Hindlimb muscle (tissue), 1 donor: ENCODE results near the gene WDSUB1. TPM values are rescaled to one million over a fixed set of nuclear protein-coding genes. Genes with fewer than 3 reads are reported as not detected.

Source experiments
- DNase-seq: peaks from one replicate; pipeline ENCODE4 v3.0.0-alpha.2; 2013
- polyA plus RNA-seq: library from polyadenylated mRNA; unstranded; fragments of 120-200 nt; gene quantifications from one replicate; pipeline ENCODE4 v1.2.1, GENCODE V29; 2013; ENCODE audit not compliant: insufficient read length

WDSUB1 gene
- polyA plus RNA-seq, 1 donor, result 8.9 TPM

DNA sequence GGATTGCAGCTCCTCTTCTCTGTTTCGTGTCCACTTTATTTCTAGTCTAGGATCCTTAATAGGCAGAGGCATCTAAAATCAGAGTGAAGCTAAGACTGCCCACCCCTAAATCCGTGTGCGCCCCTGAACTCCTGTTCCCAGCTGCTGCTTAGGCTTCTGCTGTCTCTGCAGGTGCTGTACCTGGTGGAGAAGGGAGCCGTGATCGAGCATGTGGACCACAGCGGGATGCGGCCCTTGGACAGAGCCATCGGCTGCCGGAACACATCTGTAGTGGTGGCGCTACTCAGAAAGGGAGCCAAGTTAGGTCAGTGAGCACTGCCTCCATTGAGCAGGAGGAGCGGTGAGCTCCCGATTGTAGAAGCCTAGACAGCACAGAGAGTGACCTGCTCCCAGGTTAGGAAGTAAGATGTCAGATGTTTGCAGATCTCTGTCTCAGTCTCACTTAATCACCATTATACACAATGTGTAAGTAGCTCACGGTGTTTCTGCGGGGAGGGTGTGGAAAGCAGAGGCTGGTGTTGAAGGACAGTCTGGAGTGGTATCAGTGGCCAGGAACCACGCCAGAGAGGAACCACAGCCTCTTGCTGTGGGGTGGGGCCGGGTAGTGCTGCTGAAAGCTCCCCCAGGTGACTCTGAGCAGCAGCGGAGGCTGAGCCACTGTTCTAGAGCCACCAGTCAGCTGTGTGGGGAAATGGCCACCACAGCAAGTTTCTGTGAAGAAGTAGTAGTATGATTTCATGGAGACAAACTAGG is 62.3 kb downstream of the WDSUB1 start:
- no peak for DNase-seq

DNA sequence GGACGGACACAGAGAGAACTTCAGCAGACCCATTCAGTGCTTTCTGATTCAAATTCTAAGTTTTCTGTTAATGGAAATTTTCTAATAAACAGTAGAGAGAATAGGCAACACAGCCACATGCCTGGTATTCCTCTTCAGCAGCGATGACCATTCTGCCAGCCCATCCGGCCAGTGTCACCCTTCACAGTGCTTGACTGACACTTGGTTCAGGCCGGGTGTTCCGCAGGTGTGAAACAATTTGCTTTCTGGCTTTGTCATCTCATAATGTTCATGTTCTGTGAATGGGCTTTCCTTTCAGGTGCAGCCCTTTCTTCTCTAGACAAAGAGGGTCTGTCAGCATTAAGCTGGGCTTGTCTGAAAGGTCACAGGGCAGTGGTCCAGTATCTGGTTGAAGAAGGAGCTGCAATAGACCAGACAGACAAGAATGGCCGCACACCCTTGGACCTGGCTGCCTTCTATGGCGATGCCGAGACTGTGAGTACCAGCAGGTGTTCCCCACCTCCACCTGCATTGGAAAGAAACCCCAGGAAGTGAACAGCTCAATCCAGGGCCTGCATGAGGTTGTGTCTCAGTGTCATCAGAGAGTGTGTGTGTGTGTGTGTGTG is 67.0 kb downstream of the WDSUB1 start:
- no peak for DNase-seq

DNA sequence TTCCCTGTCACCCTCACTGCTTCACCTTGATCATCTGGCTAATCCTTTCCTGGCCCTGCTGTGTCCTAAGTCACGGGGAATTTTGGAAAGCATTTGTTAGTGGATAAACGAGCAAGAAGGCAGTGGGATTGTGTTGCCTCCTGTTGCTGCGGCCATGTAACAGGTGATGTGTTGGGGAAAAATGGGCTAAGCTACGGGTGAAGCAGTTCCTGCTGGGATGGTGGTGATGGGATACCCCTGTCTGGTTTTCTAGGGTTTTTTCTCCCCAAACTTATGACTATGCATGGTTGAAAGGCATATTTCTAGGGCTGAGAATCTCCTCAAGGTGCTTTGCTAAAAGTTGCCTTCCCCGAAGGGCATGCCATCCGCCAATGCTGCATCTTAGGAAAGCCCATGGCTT is 68.1 kb downstream of the WDSUB1 start:
- no peak for DNase-seq

DNA sequence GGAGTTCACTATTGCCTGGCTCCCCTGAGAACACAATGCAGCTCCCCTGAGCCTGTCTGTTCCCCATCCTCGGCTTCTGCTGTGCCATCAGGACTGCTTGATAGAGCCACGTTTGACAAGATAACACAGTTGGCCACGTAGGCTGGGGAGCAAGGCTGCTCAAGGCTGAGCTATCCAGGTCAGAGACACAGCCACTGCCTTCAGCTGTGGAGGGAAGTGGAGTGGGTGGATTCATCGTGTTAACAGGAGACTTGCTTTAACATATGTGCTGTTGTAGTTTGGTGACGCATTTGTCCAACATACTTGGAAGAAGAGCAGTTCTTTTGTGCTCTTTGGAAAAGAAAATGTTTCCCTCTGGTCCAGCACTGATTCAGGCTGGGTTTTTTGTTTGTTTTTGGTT is 68.8 kb downstream of the WDSUB1 start:
- no peak for DNase-seq

DNA sequence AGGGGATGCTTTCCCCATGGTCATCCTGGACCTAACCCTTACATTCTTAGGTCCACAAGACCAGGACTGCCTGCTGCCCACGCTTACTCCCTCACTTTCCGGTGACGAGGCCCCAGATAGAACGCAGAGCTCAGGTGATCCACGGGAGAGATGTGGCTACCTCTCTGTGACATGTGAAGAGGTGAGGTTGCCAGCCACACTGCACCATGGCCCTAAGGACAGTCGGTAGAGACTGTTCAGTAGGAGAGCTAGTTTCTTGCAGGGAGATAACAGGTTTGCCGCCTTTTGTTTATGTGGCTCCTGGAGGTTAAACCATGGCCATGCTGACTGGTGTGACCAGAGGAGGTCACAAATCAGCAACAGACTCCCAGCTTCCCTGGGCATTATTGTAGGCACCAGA is 71.4 kb downstream of the WDSUB1 start:
- no peak for DNase-seq

DNA sequence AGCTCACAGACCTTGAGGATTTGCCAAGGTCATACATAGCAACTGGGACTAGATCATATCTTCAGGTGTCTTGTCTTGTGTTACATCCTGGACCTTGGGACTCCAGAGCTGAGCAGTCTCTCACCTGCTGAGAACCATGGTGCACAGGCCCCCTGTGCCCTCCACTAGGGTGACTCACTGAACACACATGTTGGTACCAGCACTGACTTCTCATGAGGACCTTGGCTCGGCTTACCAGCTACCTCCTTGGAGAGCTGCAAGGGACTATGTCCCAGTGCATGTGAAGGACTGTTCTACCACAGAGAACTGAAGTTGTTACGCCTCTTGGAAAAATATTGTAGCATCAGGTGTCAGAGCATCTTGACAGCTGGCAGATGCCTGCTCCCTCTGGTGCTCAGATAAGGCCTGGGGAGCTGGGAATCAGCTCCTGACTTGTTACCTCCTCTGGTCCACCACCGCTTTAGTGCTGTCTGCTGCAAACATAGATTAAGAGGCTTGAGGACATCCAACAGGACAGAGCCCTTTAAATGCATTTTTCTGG is 72.1 kb downstream of the WDSUB1 start:
- DNase-seq, result no peak

DNA sequence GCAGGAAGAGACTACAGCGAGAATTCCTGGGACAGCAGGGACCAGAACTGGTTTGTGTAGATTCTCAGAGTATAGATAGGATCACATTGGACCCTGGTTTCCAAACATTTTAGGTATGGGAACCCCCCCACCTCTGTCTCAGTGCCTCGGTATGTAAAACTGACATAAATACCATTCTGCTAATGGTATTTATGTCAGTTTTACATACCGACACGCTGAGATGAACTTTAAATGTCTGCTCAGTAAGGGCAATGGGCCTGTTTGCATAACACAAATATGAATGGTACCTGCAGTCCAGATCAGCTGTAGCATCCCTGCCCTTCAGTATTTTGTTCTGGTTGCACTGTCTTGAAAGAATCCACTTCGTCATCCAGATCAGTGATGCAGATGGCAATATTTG is 73.2 kb downstream of the WDSUB1 start:
- no peak for DNase-seq

DNA sequence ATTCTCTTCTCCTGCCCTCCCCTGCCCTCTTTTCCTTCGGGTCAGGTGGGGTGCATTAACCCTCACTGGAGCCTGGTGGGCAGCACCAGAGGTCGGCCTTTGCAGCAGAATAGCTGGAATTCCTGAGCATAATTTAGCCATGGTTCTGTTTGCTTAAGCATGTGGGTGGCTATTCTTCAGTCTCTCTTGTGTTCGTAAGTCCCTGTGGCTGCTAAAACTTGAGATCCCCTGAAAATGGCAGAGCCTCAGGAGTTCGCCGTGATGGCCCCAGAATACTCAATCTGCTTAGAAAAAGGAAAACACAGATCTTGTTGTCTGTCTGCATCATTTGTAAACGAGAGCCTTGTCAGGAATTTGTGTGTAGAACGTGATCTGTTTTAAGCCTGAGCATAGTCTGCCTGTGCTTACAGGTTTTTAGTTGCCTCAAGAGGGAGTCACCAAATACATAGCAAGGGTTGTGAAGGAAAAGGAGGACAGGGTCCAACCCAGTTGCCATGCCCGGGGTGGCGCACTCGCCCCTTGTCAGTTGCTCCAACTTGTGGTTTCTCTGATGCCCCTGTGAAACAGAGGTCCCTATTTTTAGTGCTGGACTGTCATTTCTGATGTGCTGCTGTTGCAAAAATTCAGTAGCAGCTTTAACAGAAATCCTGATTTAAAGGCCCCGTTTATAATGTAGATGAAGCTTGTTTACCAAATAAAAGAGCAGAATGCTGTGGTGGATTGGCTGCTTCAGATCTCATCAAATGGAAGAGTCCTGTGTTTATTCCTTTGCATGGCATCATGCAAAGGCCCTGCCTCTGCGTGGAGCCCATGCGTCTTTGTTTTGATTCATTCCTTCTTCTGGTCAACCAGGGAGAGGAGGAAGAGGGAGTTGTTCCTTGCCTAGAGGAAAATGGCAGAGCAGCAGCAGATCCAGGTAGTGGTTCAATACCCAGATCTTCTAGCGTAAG is 74.8 kb downstream of the WDSUB1 start:
- DNase-seq, result no peak

DNA sequence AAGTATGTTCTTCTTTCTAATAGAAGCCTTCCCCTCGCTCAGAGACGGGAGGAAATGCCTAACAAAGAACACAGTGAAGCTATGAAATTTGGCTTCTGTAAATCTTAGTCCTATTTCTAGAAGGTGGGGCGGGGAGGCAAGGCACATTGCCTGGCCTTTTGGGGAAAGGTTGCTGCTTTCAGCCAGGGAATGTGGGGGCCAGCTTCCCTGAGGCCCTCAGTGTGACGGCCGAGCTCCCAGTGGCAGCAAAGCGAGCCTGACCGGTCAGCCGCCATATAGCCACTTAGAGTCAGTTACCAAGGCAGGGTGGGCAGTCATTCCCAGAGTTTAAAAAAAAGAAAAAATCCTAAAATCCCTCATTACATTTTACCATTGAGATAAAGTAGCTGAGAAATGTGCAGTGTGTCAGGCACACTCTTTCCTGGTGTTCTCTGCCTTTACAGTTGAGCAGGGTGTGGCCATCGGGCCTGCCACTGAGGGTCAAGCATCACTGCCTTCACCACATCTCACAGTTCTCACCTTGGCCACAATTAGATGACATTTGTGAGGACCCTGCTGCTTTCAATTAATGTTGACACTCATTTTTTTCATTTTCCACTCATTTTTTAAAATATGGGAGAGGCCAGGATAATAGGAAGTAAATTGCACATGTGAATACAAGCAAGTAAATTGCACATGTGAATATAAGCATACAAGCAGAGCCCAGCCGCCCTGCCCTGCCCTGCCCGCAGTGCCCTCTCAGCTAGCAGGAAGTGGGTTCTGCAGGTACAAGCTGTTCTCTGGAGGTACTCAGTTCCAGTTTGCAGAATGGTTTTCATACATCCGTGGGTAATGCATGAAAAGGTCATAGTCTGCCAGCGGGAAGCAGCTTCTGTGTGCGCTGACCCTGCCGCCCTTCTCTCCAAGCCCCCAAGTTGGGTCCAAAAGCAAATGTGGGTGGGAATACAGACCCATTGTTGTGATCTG is 76.9 kb downstream of the WDSUB1 start:
- DNase-seq, result no peak

DNA sequence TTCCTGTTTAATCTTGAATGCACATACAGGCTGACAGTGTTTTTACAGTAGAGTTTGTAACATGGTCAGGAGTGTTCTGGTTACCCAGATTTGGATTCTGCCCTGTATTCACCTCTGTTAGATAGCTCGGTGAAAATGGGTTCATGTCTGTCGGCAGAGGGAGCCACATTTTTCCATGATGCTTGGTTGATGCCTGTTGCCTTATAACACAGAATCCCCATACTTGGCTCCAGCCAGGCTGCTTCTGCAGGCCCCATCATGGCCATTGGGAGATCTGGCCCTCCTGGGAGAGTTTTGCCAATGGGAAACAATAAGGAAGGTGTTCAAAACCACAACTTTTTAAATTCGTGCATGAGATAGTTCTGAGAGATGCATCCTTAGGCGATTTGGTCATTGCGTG is 78.1 kb downstream of the WDSUB1 start:
- DNase-seq, result no peak

DNA sequence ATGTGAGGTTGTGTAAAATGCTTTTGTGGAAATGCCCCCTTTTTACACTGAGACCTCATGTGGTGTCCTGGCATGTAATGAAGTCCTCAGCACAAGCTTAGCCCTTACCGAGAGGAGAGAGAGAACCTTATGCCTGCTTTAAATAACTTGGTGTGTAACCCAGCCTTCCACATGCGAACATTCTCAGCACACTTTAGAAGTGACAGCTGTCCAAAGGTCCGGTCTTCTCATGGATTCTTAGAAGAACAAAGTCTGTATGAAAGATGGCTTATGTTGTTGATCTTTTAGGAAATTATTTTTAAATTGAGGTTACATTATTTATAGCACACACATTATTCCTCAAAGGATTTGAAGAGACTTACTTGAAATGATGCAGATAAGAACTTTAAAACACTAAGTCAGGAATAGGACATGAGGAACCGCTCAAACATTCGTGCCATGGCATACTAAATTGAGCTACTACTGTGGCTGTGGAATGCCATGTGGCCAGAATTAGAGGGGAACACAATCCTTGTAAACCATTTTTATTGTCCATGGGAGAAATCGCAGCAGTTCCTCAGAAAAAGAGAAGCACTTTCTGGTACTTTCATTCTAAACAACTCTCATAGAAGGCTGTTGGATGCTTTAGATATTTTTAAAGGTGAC is 79.6 kb downstream of the WDSUB1 start:
- DNase-seq, result no peak

DNA sequence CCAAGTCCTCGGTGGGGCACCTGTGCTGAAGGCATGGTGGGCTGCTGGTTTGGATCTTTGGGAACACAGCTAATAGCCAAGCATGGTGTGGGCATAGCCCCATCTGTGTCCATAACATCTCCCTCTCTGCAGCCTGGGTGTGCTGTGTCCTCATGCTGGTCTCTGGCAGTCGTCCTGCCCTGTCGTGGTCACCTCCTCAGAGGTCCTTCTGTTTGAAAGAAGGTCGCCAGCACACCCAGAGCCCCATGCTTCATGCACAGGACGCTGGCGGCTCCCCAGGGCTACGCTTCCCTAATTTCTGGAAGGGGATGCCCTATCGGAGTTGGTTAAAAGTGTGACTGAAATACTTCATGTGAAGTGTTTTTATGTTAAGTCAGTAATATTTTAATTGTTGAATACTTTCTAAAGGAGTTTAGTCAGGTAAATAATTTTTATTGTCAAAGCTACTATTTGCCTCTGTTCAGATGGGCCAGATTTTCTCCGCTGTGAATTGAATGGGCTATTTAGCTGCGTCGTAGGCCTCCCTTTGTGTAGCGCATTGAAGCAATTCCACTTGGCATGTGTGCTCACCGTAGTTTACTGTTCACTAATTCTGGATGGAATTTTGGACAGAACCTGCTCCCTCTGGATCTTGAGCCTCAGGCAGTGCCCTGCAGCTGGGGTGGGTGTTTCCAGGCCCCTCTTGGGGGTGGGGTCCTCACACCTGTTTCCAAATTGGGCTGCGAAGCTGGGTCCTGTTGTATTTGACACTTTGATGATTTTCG is 81.9 kb downstream of the WDSUB1 start:
- DNase-seq, result no peak

DNA sequence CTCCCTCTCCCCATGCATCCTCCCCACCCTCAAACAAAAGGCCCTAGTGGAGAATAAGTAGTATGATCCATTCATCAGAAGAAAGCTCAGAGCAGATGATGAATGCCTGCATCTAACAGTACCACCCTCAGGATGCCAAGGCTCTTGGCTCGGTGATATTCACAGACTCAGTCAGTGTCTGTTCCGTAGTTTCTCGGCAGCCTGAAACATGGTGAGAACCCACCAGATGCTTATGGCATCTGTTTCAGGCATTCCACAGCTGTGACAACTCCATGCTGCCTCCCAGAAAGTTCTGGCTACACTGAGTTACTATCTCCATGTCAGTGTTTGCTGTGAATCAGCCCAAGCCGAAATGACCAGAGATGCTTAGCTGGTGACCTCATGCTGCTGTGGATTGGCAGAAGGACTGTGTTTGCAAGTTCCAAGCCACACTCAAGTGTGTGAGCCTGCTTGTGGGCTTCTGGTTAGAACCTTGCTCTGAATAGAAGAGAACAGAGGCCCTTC is 83.9 kb downstream of the WDSUB1 start:
- DNase-seq, result no peak

DNA sequence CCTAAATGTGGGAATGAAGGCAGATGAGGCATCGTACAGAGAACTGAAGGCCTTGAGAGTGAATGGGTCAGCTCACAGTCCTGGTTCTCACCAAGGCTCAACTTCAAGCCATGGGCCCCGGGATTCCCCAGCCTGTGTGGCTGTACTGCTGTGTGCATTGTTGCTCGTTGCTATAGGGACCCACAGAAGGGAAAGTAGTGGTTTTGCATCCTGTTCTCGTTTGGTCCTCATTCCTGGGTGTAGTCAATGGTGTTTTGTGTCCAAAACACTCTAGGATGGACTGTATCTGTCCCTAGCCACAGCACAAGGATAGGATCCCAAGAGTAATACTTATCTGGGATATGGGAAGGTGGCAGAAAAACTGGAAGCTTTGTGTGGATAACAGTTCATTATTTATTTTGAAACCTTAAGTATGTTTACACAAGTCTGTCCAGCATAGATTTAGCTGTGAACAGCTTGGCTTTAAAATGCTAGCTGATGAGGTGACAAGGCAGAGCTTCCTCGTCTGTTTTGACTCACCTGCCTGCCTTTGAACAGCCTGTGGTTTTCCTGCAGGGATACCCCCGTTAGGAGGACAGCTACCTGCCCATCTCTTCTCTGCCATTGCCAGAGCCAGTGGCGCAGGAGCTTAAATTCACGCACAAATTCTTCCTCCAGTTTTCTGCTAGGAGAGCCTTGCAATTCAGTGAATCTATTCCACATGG is 85.0 kb downstream of the WDSUB1 start:
- DNase-seq, result no peak

DNA sequence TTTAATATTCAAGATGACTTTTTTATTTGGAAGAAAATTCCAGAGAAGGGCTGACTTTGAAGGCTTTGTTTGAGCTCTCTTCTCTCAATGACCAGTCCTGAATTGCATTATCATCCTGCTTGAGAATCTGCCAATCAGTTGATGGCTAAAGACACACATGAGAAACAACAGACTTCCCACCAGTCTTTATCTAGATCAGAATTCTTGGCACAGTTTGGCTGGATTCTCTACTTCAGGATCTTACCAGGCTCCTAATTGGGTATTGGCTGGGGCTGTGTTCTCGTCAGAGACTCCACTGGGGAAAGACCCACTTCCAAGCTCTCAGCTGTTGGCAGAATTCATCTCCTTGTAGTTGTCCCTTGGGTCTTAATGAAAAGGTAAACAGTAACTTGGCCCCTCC is 86.0 kb downstream of the WDSUB1 start:
- DNase-seq, result no peak

DNA sequence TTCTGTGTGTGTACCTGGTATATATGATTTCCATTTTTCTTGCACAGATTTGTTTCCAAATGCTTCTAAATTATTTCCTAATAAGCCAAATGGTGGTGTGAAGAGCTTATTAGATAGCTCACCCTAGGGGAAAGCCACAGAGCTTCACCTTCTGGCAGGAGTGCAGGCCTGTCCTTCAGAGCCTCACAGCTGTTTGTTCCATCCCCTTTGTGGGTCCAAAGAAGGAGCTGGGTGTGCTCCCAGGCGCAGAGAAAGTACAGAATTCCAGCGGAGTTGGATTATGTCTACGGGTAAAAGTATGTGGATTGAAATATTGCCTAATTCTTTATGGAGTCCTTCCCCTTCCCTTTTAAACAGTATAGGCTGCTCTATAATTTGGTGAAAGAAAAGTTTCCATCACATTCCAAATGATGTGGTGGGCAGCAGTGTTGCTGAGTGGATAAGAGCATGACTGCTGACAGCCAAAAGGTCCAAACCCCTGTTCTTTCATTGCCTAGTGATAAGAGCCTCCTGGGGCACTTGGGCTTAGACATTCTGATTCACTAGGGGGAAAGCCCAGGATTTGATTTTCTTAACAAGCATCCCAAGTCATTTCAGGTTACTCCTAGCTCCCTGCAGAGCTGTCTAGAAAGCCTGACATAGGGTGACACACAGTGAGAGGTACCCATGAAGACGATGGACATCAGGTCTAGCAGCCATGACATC is 86.6 kb downstream of the WDSUB1 start:
- DNase-seq, result no peak

DNA sequence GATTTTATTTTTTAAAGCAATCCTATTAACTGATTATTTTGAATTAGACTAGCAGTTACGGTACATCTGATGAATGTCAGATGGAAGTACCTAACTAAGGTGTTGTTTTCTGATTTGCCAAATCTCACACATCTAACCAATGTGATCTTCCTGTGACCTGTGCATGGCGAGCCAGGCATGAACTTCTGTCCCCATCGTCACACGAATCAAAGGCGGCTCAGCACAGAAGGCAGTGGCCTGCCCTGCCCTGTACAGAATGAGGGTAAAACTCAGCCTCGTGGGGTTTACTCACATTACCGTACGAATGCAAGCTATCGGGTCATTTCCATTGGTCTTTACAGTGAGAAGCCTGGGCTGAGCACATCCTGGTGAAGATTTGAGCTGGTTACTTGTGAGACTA is 87.3 kb downstream of the WDSUB1 start:
- DNase-seq, result no peak

DNA sequence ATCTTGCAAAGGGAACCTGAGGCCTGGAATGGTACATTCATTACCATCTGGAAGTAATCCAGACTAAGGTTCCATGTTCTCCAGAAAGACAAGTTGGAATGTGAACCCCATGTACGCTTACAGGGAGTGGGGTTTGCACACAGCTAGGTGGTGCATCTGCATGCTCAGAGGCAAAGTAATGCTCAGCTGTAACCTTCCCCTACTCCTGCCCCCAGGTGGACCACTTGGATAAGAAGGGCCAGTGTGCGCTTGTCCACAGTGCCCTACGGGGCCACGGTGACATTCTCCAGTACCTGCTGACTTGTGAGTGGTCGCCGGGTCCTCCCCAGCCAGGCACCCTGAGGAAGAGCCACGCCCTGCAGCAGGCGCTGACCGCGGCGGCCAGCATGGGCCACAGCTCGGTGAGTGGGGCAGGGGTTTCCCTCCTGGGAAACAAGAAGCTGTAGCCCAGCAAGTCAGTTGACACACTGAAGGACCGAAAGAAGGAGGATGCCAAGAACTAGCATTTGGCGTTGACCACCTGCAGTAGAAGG is 90.0 kb downstream of the WDSUB1 start:
- DNase-seq, result no peak

DNA sequence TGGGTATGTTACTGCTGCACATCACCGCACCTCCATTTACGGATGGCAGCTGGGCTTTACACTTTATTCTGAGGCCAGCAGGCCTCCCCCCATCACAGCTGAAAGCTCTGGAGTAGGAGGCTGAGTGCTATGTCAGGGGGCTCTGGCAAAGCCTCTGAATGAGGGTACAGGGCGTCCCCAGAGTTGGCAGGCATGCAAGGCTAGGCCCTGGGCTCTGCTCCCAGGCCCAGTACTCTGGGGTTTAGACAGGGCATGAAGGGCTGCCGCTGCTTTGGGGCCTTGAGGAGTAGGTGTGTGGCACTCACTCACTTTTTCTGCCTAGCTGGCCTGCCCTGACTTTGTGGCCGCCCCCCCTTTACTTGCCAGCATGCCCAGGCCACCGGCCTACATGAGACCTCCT is 90.8 kb downstream of the WDSUB1 start:
- no peak for DNase-seq
